Activated naive CD8-positive, alpha-beta T cell treated with anti-CD3 and anti-CD28 coated beads, Interleukin-2, amount 50 U/mL, for 24 hours (primary cell): Measurements from ENCODE around the gene PARD6A.
A peak's percentile ranks its signal among the peaks of the same experiment; 100 is the strongest.

ENCODE experiments used
- ATAC-seq: fragments of 150-1000 bp; cut with Tn5 transposase; one replicate; pipeline ENCODE4 v1.10.0; 2021
- DNase-seq: peaks from one replicate; pipeline ENCODE4 v3.0.0; 2021
- H3K27ac Mint-ChIP-seq: one replicate; pipeline ENCODE4 v1.8.0; 2021; ENCODE audit warnings: mild to moderate bottlenecking, mixed read lengths
- H3K27me3 Mint-ChIP-seq: one replicate; pipeline ENCODE4 v1.8.0; 2021; ENCODE audit warnings: mixed read lengths
- H3K36me3 Mint-ChIP-seq: one replicate; pipeline ENCODE4 v1.8.0; 2021; ENCODE audit warnings: low read depth, mixed read lengths
- H3K4me1 Mint-ChIP-seq: one replicate; pipeline ENCODE4 v1.8.0; 2021; ENCODE audit warnings: mixed read lengths
- H3K4me3 Mint-ChIP-seq: one replicate; pipeline ENCODE4 v1.8.0; 2021; ENCODE audit warnings: mild to moderate bottlenecking, moderate library complexity, mixed read lengths
- H3K9me3 Mint-ChIP-seq: one replicate; pipeline ENCODE4 v1.8.0; 2021; ENCODE audit warnings: mixed read lengths

The PARD6A gene

GRCh38 chr16:67649494-67649931 is 11.2 kb upstream of the PARD6A start:
- no peak for DNase-seq
- no peak for ATAC-seq
- Mint-ChIP-seq H3K27me3 (no peaks in the 10 kb centered on the region), H3K36me3 (peaks cover 16% of the 10 kb centered on the region), H3K4me3 (no peak overlapping the region), H3K27ac (no peak overlapping the region), H3K4me1 (peaks cover 8% of the 10 kb centered on the region), H3K9me3 (no peaks in the 10 kb centered on the region)

GRCh38 chr16:67650023-67650422 is 10.7 kb upstream of the PARD6A start:
- ATAC-seq (no peak), DNase-seq (no peak)
- Mint-ChIP-seq H3K9me3 (no peaks in the 10 kb centered on the region), H3K4me1 (peaks cover 7% of the 10 kb centered on the region), H3K4me3 (no peak overlapping the region), H3K27ac (no peak overlapping the region), H3K36me3 (peaks cover 20% of the 10 kb centered on the region), H3K27me3 (no peaks in the 10 kb centered on the region)

GRCh38 chr16:67651039-67651438 is 9.7 kb upstream of the PARD6A start:
- DNase-seq (no peak), ATAC-seq (no peak)
- H3K36me3 Mint-ChIP-seq: peaks cover 25% of the 10 kb centered on the region
- no peaks in the 10 kb centered on the region for H3K9me3 Mint-ChIP-seq
- H3K27me3 Mint-ChIP-seq: no peaks in the 10 kb centered on the region
- H3K4me1 Mint-ChIP-seq: peaks cover 3% of the 10 kb centered on the region
- no peak overlapping the region for H3K4me3 Mint-ChIP-seq
- no peak overlapping the region for H3K27ac Mint-ChIP-seq

GRCh38 chr16:67651847-67652246 is 8.9 kb upstream of the PARD6A start:
- DNase-seq (no peak), ATAC-seq (no peak)
- peaks cover 25% of the 10 kb centered on the region for H3K36me3 Mint-ChIP-seq
- H3K27me3 Mint-ChIP-seq: no peaks in the 10 kb centered on the region
- H3K4me1 Mint-ChIP-seq: no peaks in the 10 kb centered on the region
- no peak overlapping the region for H3K4me3 Mint-ChIP-seq
- no peak overlapping the region for H3K27ac Mint-ChIP-seq
- H3K9me3 Mint-ChIP-seq: no peaks in the 10 kb centered on the region

GRCh38 chr16:67652578-67653127 is 8.1 kb upstream of the PARD6A start:
- Mint-ChIP-seq H3K4me1 (no peaks in the 10 kb centered on the region), H3K27me3 (no peaks in the 10 kb centered on the region), H3K36me3 (peaks cover 24% of the 10 kb centered on the region), H3K4me3 (no peak overlapping the region), H3K27ac (no peak overlapping the region), H3K9me3 (no peaks in the 10 kb centered on the region)
- DNase-seq (no peak), ATAC-seq (no peak)

- ATAC-seq (no peak), DNase-seq (no peak)
- peaks cover 24% of the 10 kb centered on the region for H3K36me3 Mint-ChIP-seq
- no peaks in the 10 kb centered on the region for H3K4me1 Mint-ChIP-seq
- no peak overlapping the region for H3K4me3 Mint-ChIP-seq
- H3K27ac Mint-ChIP-seq: no peak overlapping the region
- no peaks in the 10 kb centered on the region for H3K27me3 Mint-ChIP-seq
- no peaks in the 10 kb centered on the region for H3K9me3 Mint-ChIP-seq
Observed at GRCh38 chr16:67653128-67653788, 7.5 kb upstream of the PARD6A start.

- peaks cover 24% of the 10 kb centered on the region for H3K36me3 Mint-ChIP-seq
- no peak for DNase-seq
- H3K27me3 Mint-ChIP-seq: no peaks in the 10 kb centered on the region
- H3K4me1 Mint-ChIP-seq: peaks cover 4% of the 10 kb centered on the region
- H3K27ac Mint-ChIP-seq: no peak overlapping the region
- no peaks in the 10 kb centered on the region for H3K9me3 Mint-ChIP-seq
- ATAC-seq: no peak
- H3K4me3 Mint-ChIP-seq: no peak overlapping the region
Observed at GRCh38 chr16:67653789-67654402, 6.9 kb upstream of the PARD6A start.

GRCh38 chr16:67654403-67654911 is 6.3 kb upstream of the PARD6A start:
- Mint-ChIP-seq H3K27me3 (no peaks in the 10 kb centered on the region), H3K9me3 (no peaks in the 10 kb centered on the region), H3K4me1 (peaks cover 7% of the 10 kb centered on the region), H3K4me3 (no peak overlapping the region), H3K36me3 (peaks cover 27% of the 10 kb centered on the region), H3K27ac (no peak overlapping the region)
- DNase-seq: no peak
- ATAC-seq: no peak

- no peaks in the 10 kb centered on the region for H3K27me3 Mint-ChIP-seq
- ATAC-seq: no peak
- no peaks in the 10 kb centered on the region for H3K9me3 Mint-ChIP-seq
- DNase-seq: no peak
- H3K27ac Mint-ChIP-seq: peak overlapping the region; percentile 48
- H3K36me3 Mint-ChIP-seq: peaks cover 25% of the 10 kb centered on the region
- H3K4me3 Mint-ChIP-seq: no peak overlapping the region
- H3K4me1 Mint-ChIP-seq: peaks cover 9% of the 10 kb centered on the region
Observed at GRCh38 chr16:67655363-67655762, 5.4 kb upstream of the PARD6A start.

GRCh38 chr16:67656344-67657016 is 4.3 kb upstream of the PARD6A start:
- H3K27me3 Mint-ChIP-seq: no peaks in the 10 kb centered on the region
- H3K36me3 Mint-ChIP-seq: peaks cover 19% of the 10 kb centered on the region
- H3K27ac Mint-ChIP-seq: no peak overlapping the region
- no peak for ATAC-seq
- H3K4me1 Mint-ChIP-seq: peaks cover 14% of the 10 kb centered on the region
- DNase-seq: no peak
- H3K9me3 Mint-ChIP-seq: no peaks in the 10 kb centered on the region
- H3K4me3 Mint-ChIP-seq: no peak overlapping the region

- DNase-seq (no peak), ATAC-seq (no peak)
- no peaks in the 10 kb centered on the region for H3K9me3 Mint-ChIP-seq
- H3K36me3 Mint-ChIP-seq: peaks cover 14% of the 10 kb centered on the region
- H3K27me3 Mint-ChIP-seq: no peaks in the 10 kb centered on the region
- H3K4me3 Mint-ChIP-seq: no peak overlapping the region
- H3K4me1 Mint-ChIP-seq: peaks cover 18% of the 10 kb centered on the region
- H3K27ac Mint-ChIP-seq: no peak overlapping the region
Observed at GRCh38 chr16:67657017-67657608, 3.6 kb upstream of the PARD6A start.

- Mint-ChIP-seq H3K4me3 (no peak overlapping the region), H3K27me3 (no peaks in the 10 kb centered on the region), H3K27ac (no peak overlapping the region), H3K36me3 (peaks cover 12% of the 10 kb centered on the region), H3K9me3 (no peaks in the 10 kb centered on the region), H3K4me1 (peaks cover 18% of the 10 kb centered on the region)
- ATAC-seq (no peak), DNase-seq (no peak)
Observed at GRCh38 chr16:67657751-67658518, 2.8 kb upstream of the PARD6A start.

- no peak for ATAC-seq
- Mint-ChIP-seq H3K9me3 (no peaks in the 10 kb centered on the region), H3K27ac (peak overlapping the region; percentile 72), H3K4me1 (peaks cover 18% of the 10 kb centered on the region), H3K4me3 (peak overlapping the region; percentile 92), H3K36me3 (peaks cover 12% of the 10 kb centered on the region), H3K27me3 (no peaks in the 10 kb centered on the region)
- DNase-seq: no peak
Observed at GRCh38 chr16:67658849-67659674, 1.7 kb upstream of the PARD6A start.
